Spleen (tissue), 11 donors: ENCODE results near the gene GNG7. TPM values are rescaled to one million over a fixed set of nuclear protein-coding genes. Genes with fewer than 3 reads are reported as not detected.

Source experiments
- DNase-seq: peaks from one replicate; pipeline ENCODE4 v3.0.0-alpha.2; 2020
- H3K27ac ChIP-seq, 8 donors: fragments of 200-600 bp; sonication (generic) in 7 of 8; 1 replicate in 4 of 8; 2 replicates in 4 of 8; pipeline versions ENCODE4 v1.5.0 to v1.8.0; 2016 to 2021; ENCODE audit warnings: inconsistent platforms in 4 of 8, mild to moderate bottlenecking in 4 of 8, moderate library complexity in 1 of 8
- H3K27me3 ChIP-seq, 7 donors: fragments of 200-600 bp; sonication (generic) in 6 of 7; replicated peaks in 1 of 7; 1 replicate in 4 of 7; 2 replicates in 3 of 7; pipeline versions ENCODE4 v1.5.0 to v1.8.0; 2016 to 2021; ENCODE audit warnings: inconsistent platforms in 3 of 7, mild to moderate bottlenecking in 1 of 7
- H3K36me3 ChIP-seq, 6 donors: fragments of 200-600 bp; sonication (generic) in 5 of 6; 1 replicate in 4 of 6; 2 replicates in 2 of 6; pipeline versions ENCODE4 v1.5.0 to v1.8.0; 2016 to 2021; ENCODE audit warnings: inconsistent platforms in 2 of 6
- H3K4me1 ChIP-seq, 6 donors: fragments of 200-600 bp; sonication (generic) in 5 of 6; 1 replicate in 3 of 6; 2 replicates in 3 of 6; pipeline versions ENCODE4 v1.5.0 to v1.8.0; 2016 to 2021; ENCODE audit warnings: inconsistent platforms in 3 of 6
- H3K4me3 ChIP-seq, 8 donors: fragments of 200-600 bp; sonication (generic) in 7 of 8; 1 replicate in 4 of 8; 2 replicates in 4 of 8; pipeline versions ENCODE4 v1.5.0 to v1.8.0; 2016 to 2021; ENCODE audit warnings: inconsistent platforms in 4 of 8, mild to moderate bottlenecking in 4 of 8, moderate library complexity in 2 of 8
- H3K9me3 ChIP-seq, 8 donors: fragments of 200-600 bp; sonication (generic) in 7 of 8; 1 replicate in 4 of 8; 2 replicates in 4 of 8; pipeline versions ENCODE4 v1.5.0 to v1.8.0; 2016 to 2021; ENCODE audit warnings: inconsistent platforms in 4 of 8
- CTCF ChIP-seq, 11 experiments: fragments of 200-600 bp in 7 of 11; fragments of 450-650 bp in 4 of 11; sonication (generic) in 4 of 11; IDR thresholded peaks in 8 of 11; conservative IDR thresholded peaks in 3 of 11; 1 replicate in 7 of 11; 2 replicates in 4 of 11; pipeline versions ENCODE4 v1.4.0 to v1.8.0; 2016 to 2021; ENCODE audit warnings: antibody characterized with exemption in 11 of 11, inconsistent platforms in 4 of 11, mild to moderate bottlenecking in 1 of 11
- POLR2A ChIP-seq, 3 donors: fragments of 450-650 bp; IDR thresholded peaks; one replicate each; pipeline ENCODE4 v1.5.1; 2017; ENCODE audit warnings: antibody characterized with exemption in 3 of 3, mild to moderate bottlenecking in 1 of 3
- POLR2AphosphoS5 ChIP-seq, 3 donors: sonication (generic); formaldehyde crosslinking; IDR thresholded peaks; one replicate each; pipeline ENCODE4 v1.5.1; 2017; ENCODE audit warnings: antibody characterized with exemption in 3 of 3
- WGBS, 5 donors: extraction: QIAGEN DNeasy Blood & Tissue Kit in 3 of 5; methylation state at CpG; one replicate each; pipeline versions ENCODE4 v1.1.5 to v1.1.7; 2013 to 2018; 5-methylcytosine and 5-hydroxymethylcytosine counted together
- intact Hi-C: fragments of 100-400 bp; cut with DNase I; formaldehyde crosslinking; loops from one replicate; pipeline ENCODE4 v1.15.0; 2023; ENCODE audit warnings: low total_unique reads
- polyA plus RNA-seq, 3 donors: library from polyadenylated mRNA; stranded (reverse); fragments of 200-250 nt; gene quantifications; one replicate each; pipeline ENCODE4 v1.2.1, GENCODE V29; 2013
- total RNA-seq, 7 donors: library from RNA; depleted of rRNA in 3 of 7; stranded (reverse); fragments of >200 nt in 3 of 7; fragmentation: NEBNext Ultra II Directional in 4 of 7; extraction: Animal tissue kit (Norgen Biotek cat#: 25700) in 4 of 7; gene quantifications; one replicate each; pipeline versions ENCODE4 v1.1.0 to v1.2.1, GENCODE V29; 2016 to 2021
- donor health status: healthy with polysubstance abuse.
- donor health status: DM: no; HTN: no; CAD: no; lungs with moderate emphysema.
- donor health status: DM: no; HTN: no; CAD: no.
- donor health status: Bipolar disorder and iron deficiency.
- donor health status: healthy.
- donor health status: DM: no; HTN: no; CAD: no.
- donor health status: DM: yes; HTN: yes; CAD: no.

The GNG7 gene
- total and polyA plus RNA-seq, 10 donors = 17.2 to 34.6 (median 18.9) TPM

- H3K4me1 ChIP-seq = peaks cover 13 to 57% (median 48%) of the 10 kb centered on the region in 6 donors
- H3K4me3 ChIP-seq = peak overlapping the region; percentile 68 to 99 (median 98)
- H3K27ac ChIP-seq = peak overlapping the region; percentile 61 to 95 (median 92)
- peak; percentile 86 for DNase-seq
- TF ChIP-seq CTCF (IDR thresholded peaks at IDR 0.05 in 8 of 11, conservative IDR thresholded peaks at IDR 0.05 in 3 of 11) (peak in 9 of 11 experiments; percentile 16 to 57 (median 45)), POLR2AphosphoS5 (IDR thresholded peaks at IDR 0.05) (peak in 1 of 3 donors; percentile 80), POLR2A (IDR thresholded peaks at IDR 0.05) (peak in 2 of 3 donors; percentile 10 to 14)
- H3K27me3 ChIP-seq = no peaks in the 10 kb centered on the region
- H3K9me3 ChIP-seq = peaks cover 0 to 20% (median 16%) of the 10 kb centered on the region in 8 donors
- 0 to 3% (median 1%) methylated on average over 19 to 20 of the region's 20 CpGs for WGBS, 5 donors
- intact Hi-C loops = no loop called here
- peaks cover 0 to 17% (median 9%) of the 10 kb centered on the region in 6 donors for H3K36me3 ChIP-seq
Measured at GRCh38 chr19:2478278-2478755, 224.2 kb downstream of the GNG7 start.

- peaks cover 0 to 17% (median 9%) of the 10 kb centered on the region in 6 donors for H3K36me3 ChIP-seq
- 12 to 33% (median 16%) methylated on average over 18 to 21 of the region's 21 CpGs for WGBS, 5 donors
- intact Hi-C loops = no loop called here
- H3K4me3 ChIP-seq = peak overlapping the region; percentile 68 to 99 (median 98)
- TF ChIP-seq POLR2AphosphoS5 (IDR thresholded peaks at IDR 0.05) (peak; percentile 32 to 66 (median 62)), POLR2A (IDR thresholded peaks at IDR 0.05) (no peak)
- peaks cover 13 to 62% (median 48%) of the 10 kb centered on the region in 6 donors for H3K4me1 ChIP-seq
- DNase-seq = peak; percentile 84
- H3K27ac ChIP-seq = peak overlapping the region; percentile 55 to 95 (median 92)
- peaks cover 0 to 15% (median 10%) of the 10 kb centered on the region in 8 donors for H3K9me3 ChIP-seq
- H3K27me3 ChIP-seq = no peaks in the 10 kb centered on the region
Measured at GRCh38 chr19:2477732-2478191, 224.7 kb downstream of the GNG7 start.

GRCh38 chr19:2477141-2477710, 225.3 kb downstream of the GNG7 start:
- Histone ChIP-seq H3K4me3 (peak overlapping the region; percentile 68 to 99 (median 98)), H3K27ac (peak overlapping the region; percentile 55 to 95 (median 92)), H3K36me3 (peaks cover 0 to 17% (median 9%) of the 10 kb centered on the region in 6 donors), H3K9me3 (peaks cover 0 to 10% (median 5%) of the 10 kb centered on the region in 8 donors), H3K27me3 (no peaks in the 10 kb centered on the region), H3K4me1 (peaks cover 13 to 64% (median 48%) of the 10 kb centered on the region in 6 donors)
- WGBS, 5 donors = 2 to 7% (median 5%) methylated on average over 21 to 27 of the region's 27 CpGs
- TF ChIP-seq POLR2AphosphoS5 (IDR thresholded peaks at IDR 0.05) (peak; percentile 26 to 59 (median 58)), CTCF (IDR thresholded peaks at IDR 0.05 in 8 of 11, conservative IDR thresholded peaks at IDR 0.05 in 3 of 11) (no peak)
- intact Hi-C loops = no loop called here
- peak; percentile 90 for DNase-seq

GRCh38 chr19:2476451-2477140, 225.9 kb downstream of the GNG7 start:
- TF ChIP-seq POLR2AphosphoS5 (IDR thresholded peaks at IDR 0.05) (peak in 1 of 3 donors; percentile 57), CTCF (IDR thresholded peaks at IDR 0.05 in 8 of 11, conservative IDR thresholded peaks at IDR 0.05 in 3 of 11) (no peak)
- intact Hi-C loops = no loop called here
- peaks cover 13 to 64% (median 48%) of the 10 kb centered on the region in 6 donors for H3K4me1 ChIP-seq
- peak overlapping the region; percentile 68 to 99 (median 98) for H3K4me3 ChIP-seq
- H3K27ac ChIP-seq = peak overlapping the region; percentile 55 to 95 (median 92)
- WGBS, 5 donors = 0 to 1% (median 1%) methylated on average over 24 to 42 of the region's 42 CpGs
- DNase-seq = peak; percentile 88
- no peaks in the 10 kb centered on the region for H3K27me3 ChIP-seq
- peaks cover 0 to 17% (median 9%) of the 10 kb centered on the region in 6 donors for H3K36me3 ChIP-seq
- H3K9me3 ChIP-seq = peaks cover 0 to 3% (median 0%) of the 10 kb centered on the region in 8 donors
